CD14-positive monocyte (primary cell): Measurements from ENCODE around the gene FBXO11. TPM values are rescaled to one million over a fixed set of nuclear protein-coding genes. Genes with fewer than 3 reads are reported as not detected.

Source experiments
- DNase-seq, 3 donors: peaks; one replicate each; pipeline ENCODE4 v3.0.0-alpha.2; 2011 to 2022
- H2AFZ ChIP-seq: 2 replicates; pipeline ENCODE4 v1.6.0; 2012; ENCODE audit warnings: mild to moderate bottlenecking, low read depth, low read length, inconsistent platforms; ENCODE audit not compliant: insufficient read depth, poor library complexity, severe bottlenecking
- H3K27ac ChIP-seq, 2 donors: 1 replicate in 1 of 2; 2 replicates in 1 of 2; pipeline ENCODE4 v1.5.1; 2012 to 2013; ENCODE audit warnings: low read length in 2 of 2, control low read depth in 1 of 2, inconsistent platforms in 1 of 2, low read depth in 1 of 2, mild to moderate bottlenecking in 1 of 2
- H3K27me3 ChIP-seq, 2 donors: one replicate each; pipeline versions ENCODE4 v1.6.0 to v1.6.1; 2011 to 2013; ENCODE audit warnings: low read length in 2 of 2; ENCODE audit not compliant: control insufficient read depth in 2 of 2, insufficient read depth in 2 of 2
- H3K36me3 ChIP-seq, 2 donors: replicated peaks in 1 of 2; 1 replicate in 1 of 2; 2 replicates in 1 of 2; pipeline versions ENCODE4 v1.5.1 to v1.6.1; 2012 to 2013; ENCODE audit warnings: low read length in 2 of 2, control low read depth in 1 of 2, inconsistent platforms in 1 of 2, mild to moderate bottlenecking in 1 of 2; ENCODE audit not compliant: insufficient read depth in 2 of 2, control insufficient read depth in 1 of 2
- H3K4me1 ChIP-seq, 2 donors: 1 replicate in 1 of 2; 2 replicates in 1 of 2; pipeline versions ENCODE4 v1.5.1 to v1.6.1; 2012 to 2013; ENCODE audit warnings: low read length in 2 of 2, control low read depth in 1 of 2, inconsistent platforms in 1 of 2, mild to moderate bottlenecking in 1 of 2, moderate library complexity in 1 of 2; ENCODE audit not compliant: insufficient read depth in 2 of 2, control insufficient read depth in 1 of 2
- H3K4me2 ChIP-seq: replicated peaks from 2 replicates; pipeline ENCODE3; 2012; ENCODE audit warnings: low read length, moderate library complexity, mild to moderate bottlenecking; ENCODE audit not compliant: poor library complexity, severe bottlenecking; ENCODE audit errors: extremely low read depth
- H3K4me3 ChIP-seq, 3 experiments: fragments of 200-600 bp in 1 of 3; sonication (generic) in 1 of 3; replicated peaks in 1 of 3; 1 replicate in 2 of 3; 2 replicates in 1 of 3; pipeline ENCODE4 v1.5.1; 2011 to 2013; ENCODE audit warnings: low read length in 3 of 3, mild to moderate bottlenecking in 3 of 3, control low read depth in 2 of 3, low read depth in 2 of 3, inconsistent platforms in 1 of 3, moderate library complexity in 1 of 3
- H3K79me2 ChIP-seq: 2 replicates; pipeline ENCODE4 v1.6.0; 2012; ENCODE audit warnings: mild to moderate bottlenecking, control low read depth, inconsistent platforms, low read length, moderate library complexity; ENCODE audit not compliant: insufficient read depth
- H3K9ac ChIP-seq: 2 replicates; pipeline ENCODE4 v1.6.0; 2017; ENCODE audit warnings: low read length, mild to moderate bottlenecking; ENCODE audit not compliant: insufficient read depth, poor library complexity, severe bottlenecking
- H3K9me3 ChIP-seq, 2 donors: replicated peaks in 1 of 2; 1 replicate in 1 of 2; 2 replicates in 1 of 2; pipeline versions ENCODE4 v1.5.1 to v1.6.1; 2012 to 2013; ENCODE audit warnings: low read length in 2 of 2, control low read depth in 1 of 2; ENCODE audit not compliant: control insufficient read depth in 1 of 2, insufficient read depth in 1 of 2
- H4K20me1 ChIP-seq: 2 replicates; pipeline ENCODE4 v1.6.0; 2012; ENCODE audit warnings: mild to moderate bottlenecking, low read length, control low read depth, moderate library complexity; ENCODE audit not compliant: insufficient read depth
- H3K27ac Mint-ChIP-seq, 7 donors: one replicate each; pipeline ENCODE4 v1.8.0; 2020; ENCODE audit warnings: mild to moderate bottlenecking in 7 of 7, mixed read lengths in 7 of 7, moderate library complexity in 6 of 7, inconsistent platforms in 2 of 7
- H3K27me3 Mint-ChIP-seq, 3 donors: one replicate each; pipeline ENCODE4 v1.8.0; 2021 to 2022; ENCODE audit warnings: low read depth in 3 of 3, mild to moderate bottlenecking in 3 of 3, mixed read lengths in 3 of 3, moderate library complexity in 3 of 3, inconsistent platforms in 1 of 3
- H3K36me3 Mint-ChIP-seq, 2 donors: one replicate each; pipeline ENCODE4 v1.8.0; 2020; ENCODE audit warnings: mixed read lengths in 2 of 2, inconsistent platforms in 1 of 2, mild to moderate bottlenecking in 1 of 2
- H3K4me1 Mint-ChIP-seq: one replicate; pipeline ENCODE4 v1.8.0; 2020; ENCODE audit warnings: mild to moderate bottlenecking, mixed read lengths
- H3K4me3 Mint-ChIP-seq, 2 donors: one replicate each; pipeline ENCODE4 v1.8.0; 2020; ENCODE audit warnings: mild to moderate bottlenecking in 2 of 2, mixed read lengths in 2 of 2, moderate library complexity in 1 of 2
- H3K9me3 Mint-ChIP-seq, 7 donors: one replicate each; pipeline ENCODE4 v1.8.0; 2020 to 2022; ENCODE audit warnings: mixed read lengths in 7 of 7, mild to moderate bottlenecking in 6 of 7, moderate library complexity in 6 of 7, inconsistent platforms in 2 of 7
- CTCF ChIP-seq: fragments of 200-600 bp; IDR thresholded peaks from one replicate; pipeline ENCODE4 v1.8.0; 2022; ENCODE audit warnings: antibody characterized with exemption, mild to moderate bottlenecking
- WGBS: methylation state at CpG from one replicate; pipeline ENCODE4 v1.1.5; 2013; ENCODE audit warnings: missing lambda C conversion rate; ENCODE audit not compliant: insufficient coverage; 5-methylcytosine and 5-hydroxymethylcytosine counted together
- intact Hi-C, 2 donors: fragments of 100-400 bp; cut with micrococcal nuclease; formaldehyde crosslinking; loops; one replicate each; pipeline versions ENCODE4 v1.15.0 to v1.15.1; 2023
- polyA plus RNA-seq, 3 donors: library from polyadenylated mRNA; depleted of rRNA in 1 of 3; unstranded in 2 of 3; stranded (reverse) in 1 of 3; fragments of 300-500 nt in 2 of 3; fragments of >200 nt in 1 of 3; fragmentation: Illumina TruSeq in 2 of 3; gene quantifications; 1 replicate in 2 of 3; 2 replicates in 1 of 3; pipeline ENCODE4 v1.2.3, GENCODE V29; 2012 to 2021

FBXO11 gene
- polyA plus RNA-seq, 3 donors: 2.2 to 51.3 (median 4.6) TPM

GRCh38 chr2:47850198-47850597 is 56.1 kb downstream of the FBXO11 start:
- no peaks in the 10 kb centered on the region for H3K9me3 ChIP-seq
- no peaks in the 10 kb centered on the region for H3K27me3 ChIP-seq
- intact Hi-C loops: no loop called here
- DNase-seq: no peak
- Mint-ChIP-seq H3K27me3 (no peaks in the 10 kb centered on the region), H3K36me3 (peaks cover 7 to 22% of the 10 kb centered on the region in 2 donors), H3K9me3 (no peaks in the 10 kb centered on the region), H3K4me1 (peaks cover 2% of the 10 kb centered on the region), H3K4me3 (no peak overlapping the region), H3K27ac (peak overlapping the region in 2 of 7 donors; percentile 78 to 80)
- no peak overlapping the region for H3K4me3 ChIP-seq
- no peak overlapping the region for H3K9ac ChIP-seq
- no CpG with 5 or more reads among the region's 1 CpG for WGBS
- no peak overlapping the region for H2AFZ ChIP-seq
- H3K4me2 ChIP-seq: no peak overlapping the region
- peak overlapping the region in 1 of 2 donors; percentile 12 for H3K27ac ChIP-seq
- H3K36me3 ChIP-seq: peaks cover 5 to 36% of the 10 kb centered on the region in 2 donors
- H3K79me2 ChIP-seq: peaks cover 99% of the 10 kb centered on the region
- H3K4me1 ChIP-seq: no peaks in the 10 kb centered on the region
- no peak for TF ChIP-seq CTCF
- peaks cover 100% of the 10 kb centered on the region for H4K20me1 ChIP-seq

GRCh38 chr2:47849368-47849767 is 56.9 kb downstream of the FBXO11 start:
- Mint-ChIP-seq H3K36me3 (peaks cover 7 to 22% of the 10 kb centered on the region in 2 donors), H3K4me3 (no peak overlapping the region), H3K4me1 (peaks cover 4% of the 10 kb centered on the region), H3K9me3 (no peaks in the 10 kb centered on the region), H3K27ac (no peak overlapping the region), H3K27me3 (no peaks in the 10 kb centered on the region)
- intact Hi-C loops: no loop called here
- no peak overlapping the region for H3K4me3 ChIP-seq
- peaks cover 99% of the 10 kb centered on the region for H4K20me1 ChIP-seq
- peaks cover 5 to 36% of the 10 kb centered on the region in 2 donors for H3K36me3 ChIP-seq
- H3K4me1 ChIP-seq: no peaks in the 10 kb centered on the region
- H3K79me2 ChIP-seq: peaks cover 98% of the 10 kb centered on the region
- no peak for TF ChIP-seq CTCF
- DNase-seq: no peak
- H3K27ac ChIP-seq: peak overlapping the region in 1 of 2 donors; percentile 11
- H3K4me2 ChIP-seq: no peak overlapping the region
- H3K27me3 ChIP-seq: no peaks in the 10 kb centered on the region
- no peak overlapping the region for H2AFZ ChIP-seq
- no peak overlapping the region for H3K9ac ChIP-seq
- H3K9me3 ChIP-seq: no peaks in the 10 kb centered on the region
- WGBS: no CpG with 5 or more reads among the region's 2 CpGs
